GM21390 (cell line): ENCODE measurements around the gene CLEC20A.

ENCODE experiments used
- ATAC-seq: cut with Tn5 transposase; IDR thresholded peaks from one replicate; pipeline ENCODE4 v1.9.1; 2021; ENCODE audit not compliant: unreplicated experiment

CLEC20A gene

GRCh38 chr1:178500936-178501554 lies 4.3 kb upstream of the CLEC20A start:
- no peak for ATAC-seq

- no peak for ATAC-seq
These were observed 3.5 kb upstream of the CLEC20A start for GRCh38 chr1:178500091-178500770.

- ATAC-seq: no peak
These were observed 2.3 kb upstream of the CLEC20A start for GRCh38 chr1:178498896-178499675.

- ATAC-seq: no peak
These were observed 1.2 kb upstream of the CLEC20A start for GRCh38 chr1:178497903-178498478.

GRCh38 chr1:178495741-178496409 lies 889 bp downstream of the CLEC20A start:
- no peak for ATAC-seq

GRCh38 chr1:178495158-178495557 lies 1.6 kb downstream of the CLEC20A start:
- ATAC-seq: no peak

GRCh38 chr1:178494569-178494971 lies 2.2 kb downstream of the CLEC20A start:
- no peak for ATAC-seq

- ATAC-seq: no peak
These were observed 3.4 kb downstream of the CLEC20A start for GRCh38 chr1:178493301-178493741.

- no peak for ATAC-seq
These were observed 4.4 kb downstream of the CLEC20A start for GRCh38 chr1:178492341-178492740.

GRCh38 chr1:178491721-178492120 lies 5.0 kb downstream of the CLEC20A start:
- ATAC-seq: no peak

- ATAC-seq: no peak
These were observed 5.8 kb downstream of the CLEC20A start for GRCh38 chr1:178490967-178491366.

GRCh38 chr1:178490136-178490535 lies 6.6 kb downstream of the CLEC20A start:
- ATAC-seq: no peak

- no peak for ATAC-seq
These were observed 7.4 kb downstream of the CLEC20A start for GRCh38 chr1:178489399-178489798.

GRCh38 chr1:178488393-178488792 lies 8.4 kb downstream of the CLEC20A start:
- ATAC-seq: no peak

GRCh38 chr1:178487070-178487615 lies 9.6 kb downstream of the CLEC20A start:
- ATAC-seq: no peak

- no peak for ATAC-seq
These were observed 10.4 kb downstream of the CLEC20A start for GRCh38 chr1:178486100-178487069.

GRCh38 chr1:178485541-178485981 lies 11.2 kb downstream of the CLEC20A start:
- ATAC-seq: no peak

- ATAC-seq: no peak
These were observed 12.0 kb downstream of the CLEC20A start for GRCh38 chr1:178484698-178485225.

- no peak for ATAC-seq
These were observed 13.4 kb downstream of the CLEC20A start for GRCh38 chr1:178483251-178483957.
